ENCODE data around the gene DDX60.
"Not testable (repeated sequence)": the region's sequence is repeated elsewhere in the genome, so short reads cannot be mapped to it uniquely, and the experiment has no call there.

DDX60 gene

DNA sequence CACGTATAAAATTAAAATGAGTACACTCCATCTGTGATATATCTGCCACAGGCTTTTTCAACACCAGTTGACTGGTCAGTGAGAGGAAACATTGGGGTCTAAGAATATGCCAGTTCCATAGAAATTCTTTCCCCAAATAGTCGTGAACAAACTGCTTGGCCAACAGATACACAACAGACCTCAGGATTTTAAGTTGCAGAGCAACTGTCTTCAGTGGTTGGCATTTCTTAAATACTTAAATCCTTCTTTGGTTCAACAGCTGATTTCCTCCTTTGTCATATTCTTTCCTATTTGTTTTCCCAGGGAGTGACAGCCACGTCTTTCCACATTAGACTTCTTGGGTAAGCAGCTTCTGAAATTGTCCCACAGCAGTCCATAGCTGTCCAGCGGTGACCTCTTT is 7.0 kb upstream of the DDX60 start:
- ChIA-PET CTCF (no interaction called here), POLR2A (no interaction called here)
- TF ChIP-seq CTBP1 (IDR thresholded peaks at IDR 0.05; ENCODE audit: borderline replicate concordance) (no peak), FOXK2 (IDR thresholded peaks at IDR 0.05) (no peak), ZNF384 (IDR thresholded peaks at IDR 0.05) (no peak), NFRKB (IDR thresholded peaks at IDR 0.05) (no peak), BHLHE40 (IDR thresholded peaks at IDR 0.05; ENCODE audit: borderline replicate concordance) (no peak), ELF4 (IDR thresholded peaks at IDR 0.05) (no peak), TARDBP (IDR thresholded peaks at IDR 0.05) (no peak), FOXM1 (IDR thresholded peaks at IDR 0.05; ENCODE audit: borderline replicate concordance) (no peak), SUZ12 (IDR thresholded peaks at IDR 0.05) (no peak), SP1 (IDR thresholded peaks at IDR 0.05) (no peak), FOXA1 (IDR thresholded peaks at IDR 0.05) (no peak), HDGF (IDR thresholded peaks at IDR 0.05; ENCODE audit: borderline replicate concordance) (no peak), L3MBTL2 (conservative IDR thresholded peaks at IDR 0.05) (no peak), LEF1 (IDR thresholded peaks at IDR 0.05; ENCODE audit: borderline replicate concordance) (no peak), ARNT (IDR thresholded peaks at IDR 0.05) (no peak)
- TF ChIP-seq, protein P1, sequence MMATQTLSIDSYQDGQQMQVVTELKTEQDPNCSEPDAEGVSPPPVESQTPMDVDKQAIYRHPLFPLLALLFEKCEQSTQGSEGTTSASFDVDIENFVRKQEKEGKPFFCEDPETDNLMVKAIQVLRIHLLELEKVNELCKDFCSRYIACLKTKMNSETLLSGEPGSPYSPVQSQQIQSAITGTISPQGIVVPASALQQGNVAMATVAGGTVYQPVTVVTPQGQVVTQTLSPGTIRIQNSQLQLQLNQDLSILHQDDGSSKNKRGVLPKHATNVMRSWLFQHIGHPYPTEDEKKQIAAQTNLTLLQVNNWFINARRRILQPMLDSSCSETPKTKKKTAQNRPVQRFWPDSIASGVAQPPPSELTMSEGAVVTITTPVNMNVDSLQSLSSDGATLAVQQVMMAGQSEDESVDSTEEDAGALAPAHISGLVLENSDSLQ (IDR thresholded peaks at IDR 0.05), result no peak
- DNase-seq (ENCODE audit: extremely low spot score), result no peak

DNA sequence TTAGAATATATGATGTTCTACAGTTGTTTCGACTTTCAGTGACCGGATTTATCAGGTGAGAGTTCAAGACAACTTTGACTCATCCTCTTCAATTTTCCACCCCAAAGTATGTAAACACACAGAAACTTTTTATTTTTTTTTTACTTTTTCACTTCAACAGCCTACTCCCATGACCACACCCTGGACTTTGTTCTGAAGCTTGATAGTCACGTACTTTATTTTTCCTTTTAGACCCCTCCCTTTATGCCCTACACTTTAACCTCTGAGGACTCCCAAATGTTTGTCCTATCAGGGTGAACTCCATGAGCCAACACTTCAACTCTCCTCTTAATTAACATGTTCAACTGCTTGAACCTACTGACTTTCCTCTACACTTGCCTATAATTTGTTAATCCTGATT is 2.5 kb upstream of the DDX60 start:
- CTCF ChIA-PET, result no interaction called here
- no peak for DNase-seq (ENCODE audit: extremely low spot score)
- POLR2A ChIA-PET, result no interaction called here
- no peak for TF ChIP-seq TARDBP (IDR thresholded peaks at IDR 0.05)

DNA sequence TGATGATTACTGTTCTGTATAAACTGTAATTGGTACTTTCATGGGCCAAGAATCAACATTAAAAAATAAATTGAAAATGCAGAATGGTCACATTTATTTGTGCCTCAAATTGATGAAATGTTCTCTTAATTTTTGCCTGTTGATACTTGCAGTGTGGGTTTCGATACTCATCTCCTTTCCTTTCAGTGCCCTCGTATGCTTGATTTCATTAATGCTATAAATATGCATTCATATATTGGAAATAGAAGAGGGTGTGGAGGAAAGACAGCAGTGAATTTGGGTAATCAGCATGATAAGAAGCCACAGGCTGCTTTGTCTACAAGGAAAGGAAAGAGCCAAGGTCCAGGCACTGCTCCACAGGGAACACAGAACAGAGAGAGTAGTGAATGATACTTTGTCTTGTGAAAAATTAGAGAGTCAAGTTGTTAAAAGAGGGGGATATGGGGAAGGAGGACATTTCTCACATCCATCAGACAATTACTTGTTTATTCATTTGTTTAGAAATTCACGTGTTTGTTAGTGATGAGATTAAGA is 1.0 kb upstream of the DDX60 start:
- ChIA-PET CTCF (no interaction called here), POLR2A (no interaction called here)
- DNase-seq (ENCODE audit: extremely low spot score), result no peak
- no peak for TF ChIP-seq ARNT (IDR thresholded peaks at IDR 0.05)
- TF ChIP-seq ELF4 (IDR thresholded peaks at IDR 0.05), result no peak
- TF ChIP-seq TARDBP (IDR thresholded peaks at IDR 0.05), result no peak

DNA sequence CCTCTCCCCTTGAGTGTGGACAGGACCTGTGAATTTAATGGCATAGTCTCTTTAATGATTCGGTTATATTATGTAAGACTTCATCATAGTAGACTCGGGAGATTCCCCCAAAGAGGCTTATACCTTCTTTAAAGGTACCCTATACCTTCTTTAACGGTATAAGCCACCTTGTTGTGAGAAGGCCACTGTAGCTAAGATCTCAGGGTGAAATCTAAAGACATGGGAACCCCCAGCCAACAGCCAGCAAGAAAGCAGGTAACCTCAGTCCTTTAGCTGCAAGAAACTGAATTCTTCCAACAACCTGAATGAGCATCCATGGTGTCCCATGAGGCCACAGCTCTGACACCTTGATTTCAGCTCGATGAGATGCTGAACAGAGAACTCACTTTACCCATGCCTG is 931 bp downstream of the DDX60 start:
- ChIA-PET POLR2A (interaction anchor here (1.0 to 2.1 kb wide), 4 partner anchors 13 to 162 kb away, joined by 3 to 6 read pairs (median 3); partner anchors contain the start of gene DDX60L), CTCF (interaction anchor here (0.5 kb wide), 1 partner anchor 140 kb away, joined by 3 read pairs; no protein-coding TSS in a partner anchor)
- DNase-seq (ENCODE audit: extremely low spot score), result no peak
- TF ChIP-seq ARNT (IDR thresholded peaks at IDR 0.05) (no peak), SUZ12 (IDR thresholded peaks at IDR 0.05) (no peak), FOXA1 (IDR thresholded peaks at IDR 0.05) (no peak), SP1 (IDR thresholded peaks at IDR 0.05) (no peak), NFRKB (IDR thresholded peaks at IDR 0.05) (no peak), ZNF384 (IDR thresholded peaks at IDR 0.05) (no peak), TARDBP (IDR thresholded peaks at IDR 0.05) (no peak), CTBP1 (IDR thresholded peaks at IDR 0.05; ENCODE audit: borderline replicate concordance) (no peak), LEF1 (IDR thresholded peaks at IDR 0.05; ENCODE audit: borderline replicate concordance) (no peak)
- TF ChIP-seq, protein P1 (IDR thresholded peaks at IDR 0.05), result no peak

DNA sequence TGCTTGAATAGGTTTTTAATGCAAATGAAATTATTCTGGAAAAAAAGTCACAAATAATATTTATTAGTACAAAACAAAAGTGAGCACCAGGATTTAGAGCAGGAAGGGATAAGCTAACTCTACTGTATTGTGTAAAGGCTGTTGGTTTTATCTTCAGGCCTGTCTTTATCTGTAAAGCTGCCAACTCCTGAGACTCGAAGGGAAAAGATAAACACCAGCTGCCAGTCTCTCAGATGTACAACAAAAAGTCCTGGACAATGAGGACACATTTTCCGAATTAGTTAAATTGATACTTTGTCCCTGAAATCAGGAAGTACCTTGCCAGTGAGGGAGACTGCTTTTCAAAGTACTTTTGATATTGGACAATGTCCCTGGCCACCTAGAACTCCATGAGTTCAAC is 8.8 kb downstream of the DDX60 start:
- TF ChIP-seq TARDBP (IDR thresholded peaks at IDR 0.05) (no peak), FOXA1 (IDR thresholded peaks at IDR 0.05) (no peak), FOXK2 (IDR thresholded peaks at IDR 0.05) (no peak)
- DNase-seq (ENCODE audit: extremely low spot score), result no peak
- ChIA-PET CTCF (no interaction called here), POLR2A (no interaction called here)

DNA sequence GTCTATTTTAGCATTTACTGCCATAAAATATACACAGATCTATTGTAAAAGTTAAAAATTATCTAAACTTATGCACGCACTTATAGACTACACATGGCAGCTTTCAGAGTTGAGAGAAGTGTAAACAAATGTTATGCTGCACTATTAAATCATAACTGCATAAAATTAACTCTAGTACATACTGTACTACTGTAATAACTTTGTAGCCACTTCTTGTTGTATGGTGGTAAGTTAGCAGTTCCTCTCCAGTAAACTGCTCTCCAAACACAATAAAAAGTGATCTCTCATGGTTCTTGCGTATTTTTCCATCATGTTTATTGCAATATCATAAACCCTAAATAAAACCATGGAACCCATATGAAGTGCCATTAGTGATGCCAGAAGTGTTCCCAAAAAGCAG is 9.6 kb downstream of the DDX60 start:
- TF ChIP-seq FOXM1 (IDR thresholded peaks at IDR 0.05; ENCODE audit: borderline replicate concordance) (no peak), HDGF (IDR thresholded peaks at IDR 0.05; ENCODE audit: borderline replicate concordance) (no peak), ZNF384 (IDR thresholded peaks at IDR 0.05) (no peak), ARNT (IDR thresholded peaks at IDR 0.05) (no peak), BHLHE40 (IDR thresholded peaks at IDR 0.05; ENCODE audit: borderline replicate concordance) (no peak), CTBP1 (IDR thresholded peaks at IDR 0.05; ENCODE audit: borderline replicate concordance) (no peak), SP1 (IDR thresholded peaks at IDR 0.05) (no peak), ELF4 (IDR thresholded peaks at IDR 0.05) (no peak), NFRKB (IDR thresholded peaks at IDR 0.05) (no peak)
- ChIA-PET POLR2A (no interaction called here), CTCF (no interaction called here)
- no peak for DNase-seq (ENCODE audit: extremely low spot score)

DNA sequence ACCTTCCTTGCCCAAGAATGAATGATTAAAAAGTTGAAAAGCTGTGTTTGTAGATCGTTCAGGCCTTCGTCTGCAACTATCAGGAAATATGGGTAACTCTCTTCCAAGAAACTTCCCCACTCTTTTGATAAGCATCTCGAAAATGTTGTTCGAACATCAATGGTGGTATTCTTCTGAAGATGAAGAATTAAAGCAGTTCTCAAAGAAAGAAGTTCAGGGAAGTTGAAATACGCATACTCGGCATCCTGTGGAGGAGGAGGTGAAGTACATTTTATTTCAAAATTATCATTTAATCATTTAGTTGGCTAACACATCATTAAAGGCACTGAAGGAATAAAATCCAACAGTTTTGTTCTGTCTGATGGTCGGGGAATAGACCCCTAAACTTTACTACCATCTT is 12.1 kb downstream of the DDX60 start:
- ChIA-PET POLR2A (no interaction called here), CTCF (interaction anchor here (0.5 kb wide), 1 partner anchor 1070 kb away, joined by 3 read pairs; no protein-coding TSS in a partner anchor)
- DNase-seq (ENCODE audit: extremely low spot score), result no peak
- TF ChIP-seq ARNT (IDR thresholded peaks at IDR 0.05), result no peak
- no peak for TF ChIP-seq LEF1 (IDR thresholded peaks at IDR 0.05; ENCODE audit: borderline replicate concordance)
- TF ChIP-seq L3MBTL2 (conservative IDR thresholded peaks at IDR 0.05), result no peak

DNA sequence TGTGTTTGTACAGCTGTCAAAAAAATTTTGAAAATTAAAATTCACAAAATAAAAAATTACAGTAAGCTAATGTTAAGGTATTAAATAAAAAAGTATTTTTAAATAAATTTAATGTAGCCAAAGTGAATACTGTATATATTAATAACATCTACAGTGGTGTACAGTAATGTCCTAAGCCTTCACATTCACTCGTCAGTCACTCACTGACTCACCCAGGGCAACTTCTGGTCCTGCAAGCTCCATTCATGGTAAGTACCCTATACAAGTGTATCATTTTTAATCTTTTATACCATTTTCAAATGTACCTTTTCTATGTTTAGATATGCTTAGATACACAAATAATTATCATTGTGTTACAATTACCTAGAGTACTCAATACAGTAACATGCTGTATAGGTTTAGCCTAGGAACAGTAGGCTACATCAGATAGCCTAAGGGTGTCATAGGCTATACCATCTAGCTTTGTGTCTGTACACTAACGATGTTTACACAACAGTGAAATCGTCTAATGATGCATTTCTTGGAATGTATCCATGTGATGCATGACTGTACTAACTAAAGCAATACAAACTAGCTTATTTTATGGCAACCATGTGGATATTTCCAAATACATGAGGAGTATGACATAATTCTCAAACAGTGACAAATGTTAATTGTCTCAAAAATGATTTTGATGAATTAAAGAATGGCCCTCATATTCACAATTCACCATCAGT is 13.7 kb downstream of the DDX60 start:
- ChIA-PET POLR2A (interaction anchor here (1.7 kb wide), 1 partner anchor 13 kb away, joined by 6 read pairs; the partner anchor contains the start of gene DDX60), CTCF (no interaction called here)

DNA sequence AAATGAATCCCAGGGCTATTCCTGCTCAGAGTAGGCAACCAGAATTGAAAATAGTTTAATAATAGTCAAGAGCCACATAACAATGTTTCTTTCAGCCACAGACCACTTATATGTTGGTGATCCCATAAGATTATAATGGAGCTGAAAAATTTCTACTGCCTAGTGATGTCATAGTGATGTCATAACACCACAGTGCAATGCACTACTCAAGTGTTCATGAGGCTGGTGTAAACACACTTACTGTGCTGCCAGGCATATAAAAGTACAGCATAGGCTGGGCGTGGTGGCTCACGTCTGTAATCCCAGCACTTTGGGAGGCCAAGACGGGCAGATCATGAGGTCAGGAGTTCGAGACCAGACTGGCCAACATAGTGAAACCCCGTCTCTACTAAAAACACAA is 15.1 kb downstream of the DDX60 start:
- POLR2A ChIA-PET; DNase-seq (ENCODE audit: extremely low spot score): not testable (repeated sequence)
- CTCF ChIA-PET, result interaction anchor here (0.7 kb wide), 1 partner anchor 357 kb away, joined by 4 read pairs; no protein-coding TSS in a partner anchor

More for the DNA sequence above, 13.7 kb downstream of the DDX60 start:
- no peak for DNase-seq (ENCODE audit: extremely low spot score)
- TF ChIP-seq LEF1 (IDR thresholded peaks at IDR 0.05; ENCODE audit: borderline replicate concordance), result no peak
- TF ChIP-seq SP1 (IDR thresholded peaks at IDR 0.05), result no peak
- TF ChIP-seq, protein P1 (IDR thresholded peaks at IDR 0.05), result no peak
- TF ChIP-seq CTBP1 (IDR thresholded peaks at IDR 0.05; ENCODE audit: borderline replicate concordance), result no peak
- TF ChIP-seq SUZ12 (IDR thresholded peaks at IDR 0.05), result no peak
- no peak for TF ChIP-seq ARNT (IDR thresholded peaks at IDR 0.05)
- TF ChIP-seq FOXM1 (IDR thresholded peaks at IDR 0.05; ENCODE audit: borderline replicate concordance), result no peak
